AG04450 (cell line): ENCODE measurements around the gene TAF11L9. TPM values are rescaled to one million over a fixed set of nuclear protein-coding genes. Genes with fewer than 3 reads are reported as not detected.
"Not testable (repeated sequence)": the region's sequence is repeated elsewhere in the genome, so short reads cannot be mapped to it uniquely, and the experiment has no call there.

ENCODE experiments used
- CTCF ChIA-PET: fragments of 300-600, 350-600 bp; formaldehyde crosslinking; extraction: SDS; loops from one replicate; lab custom pipeline; 2022; ENCODE audit warnings: antibody characterized with exemption, inconsistent platforms; lab: Charles Lee
- POLR2A ChIA-PET: fragments of 350-600 bp; formaldehyde crosslinking; extraction: SDS; loops from one replicate; lab custom pipeline; 2021; ENCODE audit warnings: antibody characterized with exemption, inconsistent platforms; lab: Yijun Ruan, JAX
- DNase-seq: peaks from one replicate; pipeline ENCODE4 v3.0.0-alpha.2; 2011; ENCODE audit warnings: low read depth, low spot score
- H3K27ac ChIP-seq: one replicate; pipeline ENCODE4 v1.5.1; 2012; ENCODE audit warnings: low read depth, low read length, control low read depth
- H3K27me3 ChIP-seq: one replicate; pipeline ENCODE4 v1.6.0; 2012; ENCODE audit warnings: low read length; ENCODE audit not compliant: control insufficient read depth, insufficient read depth
- H3K4me3 ChIP-seq: 2 replicates; pipeline ENCODE4 v1.5.1; 2011; ENCODE audit warnings: mild to moderate bottlenecking, low read depth, low read length, control low read depth
- H3K9me3 ChIP-seq: 2 replicates; pipeline ENCODE4 v1.5.1; 2012; ENCODE audit warnings: low read length; ENCODE audit not compliant: control insufficient read depth, insufficient read depth
- polyA minus RNA-seq: library from RNA; depleted of rRNA, polyadenylated mRNA; stranded (reverse); fragments of >200 nt; gene quantifications from 2 replicates; pipeline ENCODE4 v1.2.3, GENCODE V29; 2011; rRNA and poly(A)+ RNA removed
- polyA plus RNA-seq: library from polyadenylated mRNA; depleted of rRNA; stranded (reverse); fragments of >200 nt; gene quantifications from 2 replicates; pipeline ENCODE4 v1.2.3, GENCODE V29; 2011; rRNA removed
- TF ChIP-seq, protein P1 (sequence below): IDR thresholded peaks from 2 replicates; pipeline ENCODE4 v1.5.1; 2011; ENCODE audit warnings: low read depth, low read length, control low read depth, inconsistent platforms

Gene TAF11L9
- polyA plus RNA-seq (not detected in 2 replicates), polyA minus RNA-seq (not detected in 2 replicates)

DNA sequence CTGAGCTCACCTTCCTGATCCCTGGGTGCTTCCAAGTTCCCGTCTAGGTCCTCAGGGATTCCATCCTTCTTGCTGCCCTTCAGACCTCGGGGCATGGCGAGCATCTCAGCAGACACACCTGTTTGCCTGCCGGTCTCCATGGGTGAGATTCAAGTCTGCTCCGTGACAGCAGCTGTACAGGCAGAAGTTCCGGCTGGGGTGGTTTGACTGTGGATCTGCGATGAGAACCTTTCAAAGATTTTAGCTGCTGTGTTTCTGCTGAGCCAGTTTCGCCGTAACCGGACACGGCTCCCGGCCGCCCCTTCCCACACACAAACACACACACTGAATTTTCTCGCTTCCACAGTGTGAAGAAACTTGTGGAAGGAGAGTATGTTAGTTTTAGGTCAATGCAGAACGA is at the start of gene TAF11L9:
Gene TAF11L9 (minus strand): TSS at position 140 of the 400 bp plus-strand sequence.
- H3K4me3 ChIP-seq, DNase-seq, POLR2A ChIA-PET, CTCF ChIA-PET, H3K27me3 ChIP-seq, H3K27ac ChIP-seq, H3K9me3 ChIP-seq: not testable (repeated sequence)

DNA sequence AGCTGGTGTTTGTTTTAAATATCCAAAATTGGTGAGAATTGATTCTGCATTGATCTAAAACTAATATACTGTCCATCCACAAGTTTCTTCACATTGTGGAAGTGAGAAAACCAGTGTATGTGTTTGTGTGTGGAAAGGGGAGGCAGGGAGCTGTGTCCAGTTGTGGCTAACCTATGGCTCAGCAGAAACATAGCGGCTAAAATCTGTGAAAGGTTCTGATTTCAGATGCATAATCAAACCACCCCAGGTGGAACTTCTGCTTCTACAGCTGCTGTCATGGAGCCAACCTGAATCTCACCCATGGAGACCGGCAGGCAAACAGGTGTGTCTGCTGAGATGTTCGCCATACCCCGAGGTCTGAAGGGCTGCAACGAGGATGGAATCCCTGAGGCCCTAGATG is 40.0 kb upstream of the TAF11L9 start, which contains the start of gene TAF11L14:
Gene TAF11L14 (plus strand): TSS at position 301 of the 400 bp plus-strand sequence.
- TF ChIP-seq, protein P1, sequence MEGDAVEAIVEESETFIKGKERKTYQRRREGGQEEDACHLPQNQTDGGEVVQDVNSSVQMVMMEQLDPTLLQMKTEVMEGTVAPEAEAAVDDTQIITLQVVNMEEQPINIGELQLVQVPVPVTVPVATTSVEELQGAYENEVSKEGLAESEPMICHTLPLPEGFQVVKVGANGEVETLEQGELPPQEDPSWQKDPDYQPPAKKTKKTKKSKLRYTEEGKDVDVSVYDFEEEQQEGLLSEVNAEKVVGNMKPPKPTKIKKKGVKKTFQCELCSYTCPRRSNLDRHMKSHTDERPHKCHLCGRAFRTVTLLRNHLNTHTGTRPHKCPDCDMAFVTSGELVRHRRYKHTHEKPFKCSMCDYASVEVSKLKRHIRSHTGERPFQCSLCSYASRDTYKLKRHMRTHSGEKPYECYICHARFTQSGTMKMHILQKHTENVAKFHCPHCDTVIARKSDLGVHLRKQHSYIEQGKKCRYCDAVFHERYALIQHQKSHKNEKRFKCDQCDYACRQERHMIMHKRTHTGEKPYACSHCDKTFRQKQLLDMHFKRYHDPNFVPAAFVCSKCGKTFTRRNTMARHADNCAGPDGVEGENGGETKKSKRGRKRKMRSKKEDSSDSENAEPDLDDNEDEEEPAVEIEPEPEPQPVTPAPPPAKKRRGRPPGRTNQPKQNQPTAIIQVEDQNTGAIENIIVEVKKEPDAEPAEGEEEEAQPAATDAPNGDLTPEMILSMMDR = no peak
- CTCF ChIA-PET = no interaction called here
- no peak for DNase-seq
- peaks cover 10% of the 10 kb centered on the region for H3K9me3 ChIP-seq
- H3K27me3 ChIP-seq = no peaks in the 10 kb centered on the region
- no peak within 1 kb of the TSS for H3K4me3 ChIP-seq
- POLR2A ChIA-PET = no interaction called here
- H3K27ac ChIP-seq = no peak within 1 kb of the TSS

DNA sequence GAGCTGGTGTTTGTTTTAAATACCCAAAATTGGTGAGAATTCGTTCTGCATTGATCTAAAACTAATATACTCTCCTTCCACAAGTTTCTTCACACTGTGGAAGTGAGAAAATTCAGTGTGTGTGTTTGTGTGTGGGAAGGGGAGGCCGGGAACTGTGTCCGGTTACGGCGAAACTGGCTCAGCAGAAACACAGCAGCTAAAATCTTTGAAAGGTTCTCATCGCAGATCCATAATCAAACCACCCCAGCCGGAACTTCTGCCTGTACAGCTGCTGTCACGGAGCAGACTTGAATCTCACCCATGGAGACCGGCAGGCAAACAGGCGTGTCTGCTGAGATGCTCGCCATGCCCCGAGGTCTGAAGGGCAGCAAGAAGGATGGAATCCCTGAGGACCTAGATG is 37.6 kb upstream of the TAF11L9 start, which contains the start of gene TAF11L13:
Gene TAF11L13 (plus strand): TSS at position 301 of the 400 bp plus-strand sequence.
- POLR2A ChIA-PET, H3K4me3 ChIP-seq, DNase-seq, H3K27ac ChIP-seq, CTCF ChIA-PET, H3K27me3 ChIP-seq: not testable (repeated sequence)
- peaks cover 10% of the 10 kb centered on the region for H3K9me3 ChIP-seq

DNA sequence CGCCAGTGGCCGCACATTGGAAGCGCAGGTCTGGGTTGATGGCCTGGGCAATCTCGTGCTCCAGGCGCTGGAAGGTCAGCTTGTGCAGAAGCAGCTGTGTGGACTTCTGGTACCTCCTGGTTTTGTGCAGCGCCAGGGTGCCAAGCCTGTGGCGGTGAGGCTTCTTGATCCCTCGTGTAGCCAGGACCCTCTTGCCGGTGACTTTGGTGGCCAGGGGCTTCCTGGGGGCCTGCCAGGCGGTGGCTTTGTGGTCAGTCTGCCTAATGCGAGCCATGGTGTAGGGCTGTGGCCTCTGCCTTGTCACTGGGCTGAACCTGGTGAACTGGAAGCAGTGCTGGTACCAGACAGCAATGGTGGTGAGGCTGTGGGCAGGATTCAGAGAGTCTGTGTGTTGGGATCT is 31.5 kb upstream of the TAF11L9 start:
- TF ChIP-seq, protein P1 = no peak
- ChIA-PET CTCF (no interaction called here), POLR2A (no interaction called here)
- Histone ChIP-seq H3K27me3 (no peaks in the 10 kb centered on the region), H3K27ac (no peak overlapping the region), H3K9me3 (peaks cover 11% of the 10 kb centered on the region), H3K4me3 (no peak overlapping the region)
- DNase-seq = no peak

DNA sequence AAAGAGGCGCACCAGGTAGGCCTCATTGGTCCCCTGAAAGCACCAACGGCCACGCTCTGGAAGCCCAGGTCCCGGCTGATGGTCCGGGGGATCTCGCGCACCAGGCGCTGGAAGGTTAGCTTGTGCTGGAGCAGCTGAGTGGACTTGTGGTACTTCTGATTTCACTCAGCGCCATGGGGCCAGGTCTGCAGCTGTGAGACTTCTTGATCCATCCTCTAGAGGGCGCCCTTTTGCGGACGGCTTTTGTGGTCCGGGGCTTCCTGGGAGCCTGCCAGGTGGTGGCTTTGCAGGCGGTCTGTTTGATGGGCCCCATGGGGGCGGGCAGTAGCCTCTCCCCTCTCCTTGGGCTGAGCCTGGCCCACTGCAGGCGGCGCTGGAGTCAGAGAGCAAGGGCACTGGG is 26.4 kb upstream of the TAF11L9 start:
- CTCF ChIA-PET = no interaction called here
- TF ChIP-seq, protein P1 = no peak
- DNase-seq = no peak
- POLR2A ChIA-PET = no interaction called here
- Histone ChIP-seq H3K27me3 (no peaks in the 10 kb centered on the region), H3K4me3 (no peak overlapping the region), H3K27ac (no peak overlapping the region), H3K9me3 (peaks cover 12% of the 10 kb centered on the region)

DNA sequence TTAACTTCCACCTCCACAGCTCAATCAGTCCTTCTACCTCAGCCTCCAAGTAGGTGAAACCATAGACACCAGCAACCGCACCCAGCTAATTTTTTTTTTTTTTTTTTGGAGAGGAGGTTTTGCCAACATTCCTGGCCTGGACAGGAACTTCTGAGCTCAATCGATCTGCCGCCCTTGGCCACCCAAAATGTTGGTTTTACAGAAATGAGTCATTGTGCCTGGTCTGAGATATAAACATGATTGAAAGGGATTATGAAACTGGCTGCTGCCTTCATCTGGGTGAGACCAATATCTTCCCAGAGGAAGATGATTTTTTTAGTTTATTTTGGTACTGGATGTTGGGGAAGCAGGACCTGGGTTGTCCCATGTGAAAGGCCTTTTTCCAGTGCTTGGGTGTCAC is 25.2 kb upstream of the TAF11L9 start:
- no peak for DNase-seq
- H3K27ac ChIP-seq = no peak overlapping the region
- ChIA-PET POLR2A (no interaction called here), CTCF (no interaction called here)
- TF ChIP-seq, protein P1 = no peak
- H3K9me3 ChIP-seq = peaks cover 15% of the 10 kb centered on the region
- H3K27me3 ChIP-seq = no peaks in the 10 kb centered on the region
- H3K4me3 ChIP-seq = no peak overlapping the region
